Stimulated activated CD4-positive, alpha-beta T cell treated with anti-CD3 and anti-CD28 coated beads, Interleukin-1b, Interleukin-23, amount 100 ng/mL, for 4 hours (primary cell): ENCODE results near the gene CNTNAP3.
"Not testable (repeated sequence)": the region's sequence is repeated elsewhere in the genome, so short reads cannot be mapped to it uniquely, and the experiment has no call there.

ENCODE experiments used
- DNase-seq, 2 donors: peaks; one replicate each; pipeline ENCODE4 v3.0.0-alpha.2; 2020; ENCODE audit warnings: low read depth in 2 of 2

The CNTNAP3 gene

GRCh38 chr9:39073537-39073936, 214.4 kb downstream of the CNTNAP3 start:
- DNase-seq = not testable (repeated sequence)

- DNase-seq = not testable (repeated sequence)
Observed at GRCh38 chr9:39067683-39068082, 220.3 kb downstream of the CNTNAP3 start.

GRCh38 chr9:39062966-39063365, 225.0 kb downstream of the CNTNAP3 start:
- DNase-seq = not testable (repeated sequence)

- DNase-seq = not testable (repeated sequence)
Observed at GRCh38 chr9:39054453-39054852, 233.5 kb downstream of the CNTNAP3 start.

- not testable (repeated sequence) for DNase-seq
Observed at GRCh38 chr9:39046833-39047232, 241.1 kb downstream of the CNTNAP3 start.

- not testable (repeated sequence) for DNase-seq
Observed at GRCh38 chr9:39042352-39042803, 245.6 kb downstream of the CNTNAP3 start.

GRCh38 chr9:39041774-39042173, 246.2 kb downstream of the CNTNAP3 start:
- DNase-seq = not testable (repeated sequence)

- not testable (repeated sequence) for DNase-seq
Observed at GRCh38 chr9:39039148-39039547, 248.8 kb downstream of the CNTNAP3 start.

GRCh38 chr9:39038221-39038620, 249.7 kb downstream of the CNTNAP3 start:
- DNase-seq = not testable (repeated sequence)

GRCh38 chr9:39033849-39034248, 254.1 kb downstream of the CNTNAP3 start:
- not testable (repeated sequence) for DNase-seq

- not testable (repeated sequence) for DNase-seq
Observed at GRCh38 chr9:39030204-39031019, 257.6 kb downstream of the CNTNAP3 start.

GRCh38 chr9:39028855-39029254, 259.1 kb downstream of the CNTNAP3 start:
- not testable (repeated sequence) for DNase-seq

- not testable (repeated sequence) for DNase-seq
Observed at GRCh38 chr9:39028168-39028567, 259.8 kb downstream of the CNTNAP3 start.

- DNase-seq = not testable (repeated sequence)
Observed at GRCh38 chr9:39025911-39026588, 261.9 kb downstream of the CNTNAP3 start.
